GM18505 (cell line): ENCODE results near the gene CYP27C1.

ENCODE experiments used
- ATAC-seq: cut with Tn5 transposase; IDR thresholded peaks from one replicate; pipeline ENCODE4 v1.9.1; 2021; ENCODE audit not compliant: unreplicated experiment
- POLR2A ChIP-seq: IDR thresholded peaks from 4 replicates; pipeline ENCODE4 v1.6.1; 2011; ENCODE audit warnings: borderline replicate concordance; ENCODE audit not compliant: insufficient read depth, insufficient read length; ENCODE audit errors: extremely low read depth

The CYP27C1 gene

GRCh38 chr2:127142663-127143630, 77.2 kb downstream of the CYP27C1 start:
- TF ChIP-seq POLR2A: no peak
- no peak for ATAC-seq

- TF ChIP-seq POLR2A: no peak
- ATAC-seq: no peak
These were observed 79.6 kb downstream of the CYP27C1 start for GRCh38 chr2:127140538-127140937.

GRCh38 chr2:127139766-127140165, 80.3 kb downstream of the CYP27C1 start:
- TF ChIP-seq POLR2A: no peak
- no peak for ATAC-seq

GRCh38 chr2:127138281-127138680, 81.8 kb downstream of the CYP27C1 start:
- TF ChIP-seq POLR2A: no peak
- ATAC-seq: no peak

- no peak for TF ChIP-seq POLR2A
- ATAC-seq: no peak
These were observed 82.4 kb downstream of the CYP27C1 start for GRCh38 chr2:127137741-127138140.

- no peak for TF ChIP-seq POLR2A
- no peak for ATAC-seq
These were observed 82.9 kb downstream of the CYP27C1 start for GRCh38 chr2:127137225-127137624.

- no peak for ATAC-seq
- no peak for TF ChIP-seq POLR2A
These were observed 85.0 kb downstream of the CYP27C1 start for GRCh38 chr2:127134833-127135830.

- TF ChIP-seq POLR2A: no peak
- ATAC-seq: no peak
These were observed 85.9 kb downstream of the CYP27C1 start for GRCh38 chr2:127134235-127134634.
